OCI-LY1 (cell line): ENCODE measurements around the gene KIAA2012.

Experiments used
- EZH2 ChIP-seq: fragments of 200-600 bp; sonication (generic), shearing (Covaris generic); IDR thresholded peaks from 2 replicates; pipeline ENCODE4 v1.8.0; 2017; ENCODE audit warnings: borderline replicate concordance, mixed run types, mild to moderate bottlenecking, antibody characterized with exemption, low read length, moderate library complexity, mixed read lengths
- TF ChIP-seq, protein P1 (sequence below): fragments of 200-600 bp; sonication (generic), shearing (Covaris generic); IDR thresholded peaks from 2 replicates; pipeline ENCODE4 v1.5.1; 2017; ENCODE audit warnings: mild to moderate bottlenecking, antibody characterized with exemption, low read length, moderate library complexity, mixed read lengths

DNA sequence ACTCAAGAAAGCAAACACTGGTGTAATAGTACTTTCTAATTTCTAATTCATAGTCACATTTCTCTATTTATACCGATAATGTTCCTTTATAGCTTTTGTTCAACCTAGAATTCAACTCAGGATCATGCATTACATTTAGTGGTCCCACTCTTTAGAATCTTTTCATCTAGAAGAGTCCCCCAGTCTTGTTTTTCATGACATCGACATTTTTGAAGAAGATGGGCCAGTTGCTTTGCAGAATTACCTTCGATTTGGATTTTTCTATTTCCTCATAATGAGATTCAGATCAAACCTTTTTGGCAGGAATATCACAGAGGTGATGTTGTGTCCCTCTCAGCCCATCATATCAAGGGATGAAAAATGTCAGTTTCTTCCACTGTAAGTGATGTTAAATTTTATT is 35.3 kb downstream of the KIAA2012 start:
- TF ChIP-seq, protein P1, sequence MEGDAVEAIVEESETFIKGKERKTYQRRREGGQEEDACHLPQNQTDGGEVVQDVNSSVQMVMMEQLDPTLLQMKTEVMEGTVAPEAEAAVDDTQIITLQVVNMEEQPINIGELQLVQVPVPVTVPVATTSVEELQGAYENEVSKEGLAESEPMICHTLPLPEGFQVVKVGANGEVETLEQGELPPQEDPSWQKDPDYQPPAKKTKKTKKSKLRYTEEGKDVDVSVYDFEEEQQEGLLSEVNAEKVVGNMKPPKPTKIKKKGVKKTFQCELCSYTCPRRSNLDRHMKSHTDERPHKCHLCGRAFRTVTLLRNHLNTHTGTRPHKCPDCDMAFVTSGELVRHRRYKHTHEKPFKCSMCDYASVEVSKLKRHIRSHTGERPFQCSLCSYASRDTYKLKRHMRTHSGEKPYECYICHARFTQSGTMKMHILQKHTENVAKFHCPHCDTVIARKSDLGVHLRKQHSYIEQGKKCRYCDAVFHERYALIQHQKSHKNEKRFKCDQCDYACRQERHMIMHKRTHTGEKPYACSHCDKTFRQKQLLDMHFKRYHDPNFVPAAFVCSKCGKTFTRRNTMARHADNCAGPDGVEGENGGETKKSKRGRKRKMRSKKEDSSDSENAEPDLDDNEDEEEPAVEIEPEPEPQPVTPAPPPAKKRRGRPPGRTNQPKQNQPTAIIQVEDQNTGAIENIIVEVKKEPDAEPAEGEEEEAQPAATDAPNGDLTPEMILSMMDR, result no peak
- no peak for TF ChIP-seq EZH2
